ENCODE data around the gene KIFC3.

- no peak for TF ChIP-seq CTCF (IDR thresholded peaks at IDR 0.05)
- no peak for TF ChIP-seq POLR2A (IDR thresholded peaks at IDR 0.05)
Measured at GRCh38 chr16:57757883-57758282, 44.4 kb downstream of the KIFC3 start.
